ENCODE measurements around the gene MTMR2. TPM values are rescaled to one million over a fixed set of nuclear protein-coding genes. Genes with fewer than 3 reads are reported as not detected.

The MTMR2 gene
- 22.3 and 24.1 TPM in 2 replicates for total RNA-seq

GRCh38 chr11:95923728-95924413 is at the start of gene MTMR2:
MTMR2 (minus strand) TSS chr11:95924107; CDS start chr11:95923954, 153 bp downstream.
- intact Hi-C loops (cut with micrococcal nuclease), result loop anchor here (1.0 to 10.0 kb wide), 6 partner anchors 133 to 952 kb away; partner anchors contain the start of genes CEP57, CWC15, KDM4D and MAML2

GRCh38 chr11:95972060-95972459 is 48.2 kb upstream of the MTMR2 start:
- intact Hi-C loops (cut with micrococcal nuclease), result no loop called here

GRCh38 chr11:95968585-95968984 is 44.7 kb upstream of the MTMR2 start:
- intact Hi-C loops (cut with micrococcal nuclease), result loop anchor here (1.0 kb wide), 1 partner anchor 132 kb away; no protein-coding TSS in a partner anchor

GRCh38 chr11:95964281-95964680 is 40.4 kb upstream of the MTMR2 start:
- intact Hi-C loops (cut with micrococcal nuclease), result no loop called here

- intact Hi-C loops (cut with micrococcal nuclease), result no loop called here
Measured at GRCh38 chr11:95961758-95962157, 37.9 kb upstream of the MTMR2 start.

GRCh38 chr11:95950905-95951304 is 27.0 kb upstream of the MTMR2 start:
- intact Hi-C loops (cut with micrococcal nuclease), result no loop called here

GRCh38 chr11:95948637-95949036 is 24.7 kb upstream of the MTMR2 start:
- intact Hi-C loops (cut with micrococcal nuclease), result no loop called here

GRCh38 chr11:95944623-95945022 is 20.7 kb upstream of the MTMR2 start:
- intact Hi-C loops (cut with micrococcal nuclease), result no loop called here

GRCh38 chr11:95943546-95943945 is 19.6 kb upstream of the MTMR2 start:
- intact Hi-C loops (cut with micrococcal nuclease), result no loop called here

- intact Hi-C loops (cut with micrococcal nuclease), result no loop called here
Measured at GRCh38 chr11:95939091-95939490, 15.2 kb upstream of the MTMR2 start.

GRCh38 chr11:95937358-95937757 is 13.5 kb upstream of the MTMR2 start:
- intact Hi-C loops (cut with micrococcal nuclease), result no loop called here

GRCh38 chr11:95933594-95933993 is 9.7 kb upstream of the MTMR2 start:
- intact Hi-C loops (cut with micrococcal nuclease), result no loop called here

- intact Hi-C loops (cut with micrococcal nuclease), result no loop called here
Measured at GRCh38 chr11:95931916-95932315, 8.0 kb upstream of the MTMR2 start.

GRCh38 chr11:95930948-95931347 is 7.0 kb upstream of the MTMR2 start:
- intact Hi-C loops (cut with micrococcal nuclease), result no loop called here

- intact Hi-C loops (cut with micrococcal nuclease), result loop anchor here (5.0 to 10.0 kb wide), 3 partner anchors 79 to 772 kb away; no protein-coding TSS in a partner anchor
Measured at GRCh38 chr11:95926726-95927125, 2.8 kb upstream of the MTMR2 start.

GRCh38 chr11:95925011-95925410 is 1.1 kb upstream of the MTMR2 start:
- intact Hi-C loops (cut with micrococcal nuclease), result loop anchor here (5.0 to 10.0 kb wide), 3 partner anchors 78 to 770 kb away; no protein-coding TSS in a partner anchor

- intact Hi-C loops (cut with micrococcal nuclease), result loop anchor here (1.0 to 10.0 kb wide), 5 partner anchors 330 to 952 kb away; partner anchors contain the start of genes CWC15, KDM4D and MAML2
Measured at GRCh38 chr11:95924414-95924760, 480 bp upstream of the MTMR2 start.

GRCh38 chr11:95923439-95923727 is 524 bp downstream of the MTMR2 start:
- intact Hi-C loops (cut with micrococcal nuclease), result loop anchor here (2.0 to 10.0 kb wide), 4 partner anchors 133 to 951 kb away; partner anchors contain the start of genes CEP57, CWC15 and KDM4D

- intact Hi-C loops (cut with micrococcal nuclease), result loop anchor here (2.0 to 10.0 kb wide), 4 partner anchors 132 to 950 kb away; partner anchors contain the start of genes CEP57, CWC15 and KDM4D
Measured at GRCh38 chr11:95922536-95923438, 1.1 kb downstream of the MTMR2 start.

- intact Hi-C loops (cut with micrococcal nuclease), result loop anchor here (2.0 to 10.0 kb wide), 4 partner anchors 131 to 950 kb away; partner anchors contain the start of genes CEP57, CWC15 and KDM4D
Measured at GRCh38 chr11:95922099-95922498, 1.8 kb downstream of the MTMR2 start.

GRCh38 chr11:95920460-95921105 is 3.3 kb downstream of the MTMR2 start:
- intact Hi-C loops (cut with micrococcal nuclease), result loop anchor here (5.0 to 10.0 kb wide), 3 partner anchors 334 to 948 kb away; partner anchors contain the start of genes CWC15 and KDM4D
